Heart left ventricle (tissue), 13 donors: Measurements from ENCODE around the gene CAMP.
"Not testable (repeated sequence)": the region's sequence is repeated elsewhere in the genome, so short reads cannot be mapped to it uniquely, and the experiment has no call there.

Source experiments
- CTCF ChIP-seq, 12 donors: fragments of 200-600 bp; sonication (generic) in 4 of 12; IDR thresholded peaks; one replicate each; pipeline versions ENCODE4 v1.5.0 to v1.8.0; 2018 to 2022; ENCODE audit warnings: antibody characterized with exemption in 12 of 12, mild to moderate bottlenecking in 5 of 12
- POLR2A ChIP-seq, 2 donors: fragments of 450-650 bp; IDR thresholded peaks; one replicate each; pipeline ENCODE4 v1.6.1; 2017; ENCODE audit warnings: antibody characterized with exemption in 2 of 2, mild to moderate bottlenecking in 2 of 2, moderate library complexity in 2 of 2
- donor health status: ischemic (EF 13 %, LVEDD 7.1; RV severe dilation, severe dysfunction).
- donor health status: DM: no; HTN: yes; CAD: no.
- donor health status: DM: no; HTN: no; CAD: no.
- donor health status: ischemic (EF 25% LVEDD 6.9; RV normal size, moderate dysfunction).
- donor health status: ischemic (EF 25% LVEDD 5.7; RV mildly dilated, moderate dysfunction).
- donor health status: ischemic (EF 35%, LVEDD 5.7; RV mildly dilated, moderate dysfunction).
- donor health status: nonischemic (EF 11% LVEDD 7.7; RV severe dilation, severe dysfunction).
- donor health status: DM: yes; HTN: yes; CAD: no.
- donor health status: PGD.
- donor health status: ischemic (EF 29% LVEDD 5.4; RV normal size, mild dysfunction).
- donor health status: nonischemic (EF 23%, LVEDD 6.1; RV moderate dilation, normal function).

DNA sequence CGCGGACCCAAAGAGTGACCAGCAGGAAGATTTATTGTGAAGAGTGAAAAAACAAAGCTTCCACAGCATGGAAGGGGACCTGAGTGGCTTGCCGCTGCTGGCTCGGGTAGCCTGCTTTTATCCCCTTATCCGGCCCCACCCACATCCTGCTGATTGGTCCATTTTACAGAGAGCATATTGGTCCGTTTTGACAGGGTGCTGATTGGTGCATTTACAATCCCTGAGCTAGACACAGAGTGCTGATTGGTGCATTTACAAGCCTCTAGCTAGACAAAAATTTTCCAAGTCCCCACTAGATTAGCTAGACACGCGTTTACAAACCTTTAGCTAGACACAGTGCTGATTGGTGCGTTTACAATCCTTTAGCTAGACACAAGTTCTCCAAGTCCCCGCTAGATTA lies 47.9 kb downstream of the CAMP start:
- not testable (repeated sequence) for TF ChIP-seq CTCF, POLR2A (IDR thresholded peaks at IDR 0.05)
